GM12878 (cell line): ENCODE measurements around the gene IL10. TPM values are rescaled to one million over a fixed set of nuclear protein-coding genes. Genes with fewer than 3 reads are reported as not detected.

Source experiments
- ATF2 ChIP-seq: IDR thresholded peaks from 2 replicates; pipeline ENCODE4 v1.6.1; 2012; ENCODE audit warnings: low read length, inconsistent platforms
- CREM ChIP-seq: IDR thresholded peaks from 2 replicates; pipeline ENCODE4 v1.6.1; 2014; ENCODE audit warnings: antibody characterized with exemption, low read depth
- FOXM1 ChIP-seq: IDR thresholded peaks from 2 replicates; pipeline ENCODE4 v1.6.1; 2012; ENCODE audit warnings: low read depth, mild to moderate bottlenecking, inconsistent platforms, low read length, moderate library complexity
- IKZF1 ChIP-seq: fragments of 450-650 bp; conservative IDR thresholded peaks from 2 replicates; pipeline ENCODE4 v1.6.1; 2017; ENCODE audit warnings: antibody characterized with exemption, mild to moderate bottlenecking
- POLR2A ChIP-seq: IDR thresholded peaks from 2 replicates; pipeline ENCODE4 v1.6.1; 2011; ENCODE audit warnings: low read depth, mild to moderate bottlenecking, low read length
- POLR2AphosphoS5 ChIP-seq: IDR thresholded peaks from 2 replicates; pipeline ENCODE4 v1.6.1; 2011; ENCODE audit warnings: mild to moderate bottlenecking, low read length, inconsistent platforms
- RELA ChIP-seq: fragments of 450-650 bp; IDR thresholded peaks from 2 replicates; pipeline ENCODE4 v1.8.0; 2014; ENCODE audit warnings: borderline replicate concordance; ENCODE audit not compliant: partially characterized antibody
- RELB ChIP-seq: fragments of 450-650 bp; IDR thresholded peaks from 2 replicates; pipeline ENCODE4 v1.6.1; 2017; ENCODE audit warnings: low read depth, mild to moderate bottlenecking, moderate library complexity
- RUNX3 ChIP-seq: IDR thresholded peaks from 2 replicates; pipeline ENCODE4 v1.6.1; 2012; ENCODE audit warnings: low read length, inconsistent platforms
- SREBF1 ChIP-seq: IDR thresholded peaks from 2 replicates; pipeline ENCODE4 v1.6.1; 2012; ENCODE audit warnings: mild to moderate bottlenecking, low read length
- YY1 ChIP-seq: IDR thresholded peaks from 2 replicates; pipeline ENCODE4 v1.6.1; 2011; ENCODE audit warnings: low read depth, mild to moderate bottlenecking, low read length
- ZBTB33 ChIP-seq: fragments of 450-650 bp; IDR thresholded peaks from 2 replicates; pipeline ENCODE4 v1.6.1; 2017; ENCODE audit warnings: mild to moderate bottlenecking
- ZBTB40 ChIP-seq: fragments of 450-650 bp; IDR thresholded peaks from 2 replicates; pipeline ENCODE4 v1.6.1; 2016; ENCODE audit warnings: mild to moderate bottlenecking, moderate library complexity, borderline replicate concordance
- ZNF207 ChIP-seq: fragments of 450-650 bp; IDR thresholded peaks from 2 replicates; pipeline ENCODE4 v1.6.1; 2014; ENCODE audit warnings: antibody characterized with exemption, mild to moderate bottlenecking, borderline replicate concordance
- ZNF24 ChIP-seq: fragments of 450-650 bp; IDR thresholded peaks from 2 replicates; pipeline ENCODE4 v1.6.1; 2017; ENCODE audit warnings: antibody characterized with exemption, mild to moderate bottlenecking
- polyA plus RNA-seq, 11 experiments: library from polyadenylated mRNA; depleted of rRNA in 4 of 11; unstranded in 6 of 11; stranded (reverse) in 5 of 11; fragments of >200 nt; fragmentation: Nextera tagmentation in 4 of 11; fragmentation: Illumina TruSeq in 1 of 11; extraction: Ambion mirVana in 4 of 11; extraction: Trizol in 1 of 11; gene quantifications; 1 replicate in 1 of 11; 2 replicates in 10 of 11; pipeline versions ENCODE4 v1.2.1 to v1.2.3, GENCODE V29; 2011 to 2016; ENCODE audit warnings: inconsistent platforms in 2 of 11, missing spikeins in 2 of 11, low read depth in 1 of 11
- total RNA-seq, 4 experiments: library from RNA; depleted of rRNA in 3 of 4; stranded (reverse); fragments of >200 nt in 3 of 4; fragmentation: Illumina TruSeq in 1 of 4; extraction: Trizol in 1 of 4; gene quantifications; 2 replicates each; pipeline versions ENCODE4 v1.2.1 to v1.2.3, GENCODE V29; 2013 to 2021

Gene IL10
- total and polyA plus RNA-seq, 10 of the 15 experiments (the other 5 are each of a cell fraction or from before 2014, with no cell fraction given) = 0.34 to 5.0 (median 1.1) TPM

GRCh38 chr1:206719169-206719839 lies 53.0 kb downstream of the IL10 start (continued):
- TF ChIP-seq CREM = peak; percentile 12; the same call in 1 of the 2 replicates
- TF ChIP-seq POLR2AphosphoS5 = peak; percentile 46; the same call in 1 of the 2 replicates
- 0 out of 2 replicates have a peak, but pooled peaks have one; percentile 41 for TF ChIP-seq ATF2
- peak; percentile 24; the same call in 1 of the 2 replicates for TF ChIP-seq ZNF207
- peak; percentile 77 for TF ChIP-seq RELB
- no peak for TF ChIP-seq SREBF1
- TF ChIP-seq YY1 = peak; percentile 58; the same call in 1 of the 2 replicates
- peak; percentile 59; the same call in 1 of the 2 replicates for TF ChIP-seq ZNF24
- no peak for TF ChIP-seq ZBTB33
- peak; percentile 38 for TF ChIP-seq RUNX3
- peak; percentile 65 for TF ChIP-seq IKZF1
- peak; percentile 34 for TF ChIP-seq RELA
- TF ChIP-seq ZBTB40 = no peak
- peak; percentile 57 for TF ChIP-seq POLR2A
- TF ChIP-seq FOXM1 = 0 out of 2 replicates have a peak, but pooled peaks have one; percentile 46
